Mucosa of stomach (tissue), 1 donor: Measurements from ENCODE around the gene ATAD2B.

Experiments
- H3K27me3 ChIP-seq: one replicate; pipeline ENCODE4 v1.7.0; 2013; ENCODE audit warnings: mild to moderate bottlenecking, low read length; ENCODE audit not compliant: control insufficient read depth, insufficient read depth
- H3K36me3 ChIP-seq: one replicate; pipeline ENCODE4 v1.7.0; 2013; ENCODE audit warnings: low read length; ENCODE audit not compliant: control insufficient read depth, insufficient read depth
- H3K4me1 ChIP-seq: one replicate; pipeline ENCODE4 v1.7.0; 2013; ENCODE audit warnings: mild to moderate bottlenecking, low read length; ENCODE audit not compliant: control insufficient read depth, insufficient read depth
- H3K4me3 ChIP-seq: one replicate; pipeline ENCODE4 v1.7.0; 2013; ENCODE audit warnings: low read length
- H3K9ac ChIP-seq: one replicate; pipeline ENCODE4 v1.7.0; 2013; ENCODE audit warnings: mild to moderate bottlenecking, low read length, moderate library complexity
- H3K9me3 ChIP-seq: one replicate; pipeline ENCODE4 v1.7.0; 2013; ENCODE audit warnings: mild to moderate bottlenecking, low read length, moderate library complexity; ENCODE audit not compliant: control insufficient read depth
- donor health status: Pancreatic carcinoma.

ATAD2B gene

GRCh38 chr2:23700627-23701026 lies 226.3 kb downstream of the ATAD2B start:
- Histone ChIP-seq H3K9me3 (no peaks in the 10 kb centered on the region), H3K9ac (no peak overlapping the region), H3K4me1 (no peaks in the 10 kb centered on the region), H3K4me3 (no peak overlapping the region), H3K27me3 (no peaks in the 10 kb centered on the region), H3K36me3 (no peaks in the 10 kb centered on the region)

GRCh38 chr2:23699580-23699925 lies 227.4 kb downstream of the ATAD2B start:
- Histone ChIP-seq H3K4me1 (no peaks in the 10 kb centered on the region), H3K4me3 (no peak overlapping the region), H3K36me3 (no peaks in the 10 kb centered on the region), H3K9me3 (no peaks in the 10 kb centered on the region), H3K27me3 (no peaks in the 10 kb centered on the region), H3K9ac (no peak overlapping the region)

- no peak overlapping the region for H3K9ac ChIP-seq
- no peaks in the 10 kb centered on the region for H3K36me3 ChIP-seq
- H3K4me3 ChIP-seq = no peak overlapping the region
- no peaks in the 10 kb centered on the region for H3K4me1 ChIP-seq
- H3K9me3 ChIP-seq = no peaks in the 10 kb centered on the region
- no peaks in the 10 kb centered on the region for H3K27me3 ChIP-seq
Measured at GRCh38 chr2:23698721-23699579, 228.0 kb downstream of the ATAD2B start.
